Neuronal stem cell (in vitro differentiated cells): ENCODE measurements around the gene SHROOM2.

Experiments used
- DNase-seq: peaks from one replicate; pipeline ENCODE4 v3.0.0-alpha.2; 2013; ENCODE audit warnings: low spot score
- H2AFZ ChIP-seq: one replicate; pipeline ENCODE4 v1.6.1; 2013; ENCODE audit warnings: mild to moderate bottlenecking, low read length, inconsistent platforms
- H2AK5ac ChIP-seq: 2 replicates; pipeline ENCODE4 v1.6.1; 2013; ENCODE audit warnings: low read depth, mild to moderate bottlenecking, inconsistent platforms, low read length, moderate library complexity, mixed read lengths
- H2BK120ac ChIP-seq: 2 replicates; pipeline ENCODE4 v1.6.1; 2013; ENCODE audit warnings: low read depth, mild to moderate bottlenecking, inconsistent platforms, low read length, moderate library complexity, mixed read lengths
- H2BK12ac ChIP-seq: one replicate; pipeline ENCODE4 v1.6.1; 2013; ENCODE audit warnings: low read length, inconsistent platforms
- H2BK15ac ChIP-seq: 2 replicates; pipeline ENCODE4 v1.6.1; 2013; ENCODE audit warnings: mild to moderate bottlenecking, low read length, inconsistent platforms, mixed read lengths
- H2BK5ac ChIP-seq: one replicate; pipeline ENCODE4 v1.6.1; 2013; ENCODE audit warnings: inconsistent platforms, mild to moderate bottlenecking, low read length, moderate library complexity
- H3K14ac ChIP-seq: one replicate; pipeline ENCODE4 v1.6.1; 2013; ENCODE audit warnings: low read length, inconsistent platforms
- H3K18ac ChIP-seq: 2 replicates; pipeline ENCODE4 v1.6.1; 2013; ENCODE audit warnings: low read length, inconsistent platforms
- H3K23ac ChIP-seq: 2 replicates; pipeline ENCODE4 v1.6.1; 2013; ENCODE audit warnings: low read depth, mild to moderate bottlenecking, mixed read lengths, low read length, inconsistent platforms; ENCODE audit not compliant: poor library complexity
- H3K27ac ChIP-seq: replicated peaks from 3 replicates; pipeline ENCODE4 v1.5.1; 2013; ENCODE audit warnings: low read length, inconsistent platforms
- H3K27me3 ChIP-seq, 3 experiments: 2 replicates each; pipeline ENCODE4 v1.6.1; 2013; ENCODE audit warnings: low read length in 3 of 3, mild to moderate bottlenecking in 2 of 3, inconsistent platforms in 1 of 3, low read depth in 1 of 3, mixed read lengths in 1 of 3, moderate library complexity in 1 of 3; ENCODE audit not compliant: control insufficient read depth in 3 of 3, insufficient read depth in 3 of 3
- H3K36me3 ChIP-seq, 2 donors: replicated peaks in 1 of 2; 2 replicates each; pipeline ENCODE4 v1.6.1; 2013; ENCODE audit warnings: low read length in 2 of 2; ENCODE audit not compliant: control insufficient read depth in 2 of 2, insufficient read depth in 2 of 2
- H3K4ac ChIP-seq: 2 replicates; pipeline ENCODE4 v1.6.1; 2013; ENCODE audit warnings: inconsistent platforms, mild to moderate bottlenecking, low read length, moderate library complexity
- H3K4me1 ChIP-seq, 2 donors: 1 replicate in 1 of 2; 2 replicates in 1 of 2; pipeline ENCODE4 v1.6.1; 2013; ENCODE audit warnings: low read length in 2 of 2, low read depth in 1 of 2; ENCODE audit not compliant: control insufficient read depth in 2 of 2, insufficient read depth in 1 of 2
- H3K4me2 ChIP-seq: one replicate; pipeline ENCODE4 v1.6.1; 2013; ENCODE audit warnings: mild to moderate bottlenecking, low read length, inconsistent platforms; ENCODE audit not compliant: insufficient read depth, poor library complexity, severe bottlenecking
- H3K4me3 ChIP-seq, 2 donors: 2 replicates each; pipeline ENCODE4 v1.5.1; 2013; ENCODE audit warnings: low read length in 2 of 2, mild to moderate bottlenecking in 2 of 2, inconsistent platforms in 1 of 2, moderate library complexity in 1 of 2
- H3K79me1 ChIP-seq: one replicate; pipeline ENCODE4 v1.6.1; 2013; ENCODE audit warnings: low read depth, mild to moderate bottlenecking, inconsistent platforms, low read length, moderate library complexity
- H3K9ac ChIP-seq: one replicate; pipeline ENCODE4 v1.6.1; 2013; ENCODE audit warnings: mild to moderate bottlenecking, low read depth, low read length, inconsistent platforms; ENCODE audit not compliant: poor library complexity
- H3K9me3 ChIP-seq, 2 donors: replicated peaks in 1 of 2; 2 replicates each; pipeline versions ENCODE3 to v1.6.1; 2013; ENCODE audit warnings: low read length in 2 of 2, mild to moderate bottlenecking in 2 of 2, inconsistent platforms in 1 of 2, low read depth in 1 of 2, mixed read lengths in 1 of 2, moderate library complexity in 1 of 2; ENCODE audit not compliant: control insufficient read depth in 2 of 2, insufficient read depth in 1 of 2
- H4K8ac ChIP-seq: one replicate; pipeline ENCODE4 v1.6.1; 2013; ENCODE audit warnings: low read depth, mild to moderate bottlenecking, inconsistent platforms, low read length, moderate library complexity
- H4K91ac ChIP-seq: one replicate; pipeline ENCODE4 v1.6.1; 2013; ENCODE audit warnings: low read length, low read depth, mild to moderate bottlenecking, inconsistent platforms; ENCODE audit not compliant: poor library complexity
- WGBS, 2 donors: extraction: QIAGEN DNeasy Blood & Tissue Kit; methylation state at CpG; one replicate each; pipeline ENCODE4 v1.1.7; 2013; ENCODE audit warnings: missing lambda C conversion rate in 2 of 2, mixed read lengths in 1 of 2; ENCODE audit not compliant: insufficient read length in 2 of 2, insufficient replicate concordance in 1 of 2; ENCODE audit errors: extremely low coverage in 2 of 2; 5-methylcytosine and 5-hydroxymethylcytosine counted together

Gene SHROOM2

DNA sequence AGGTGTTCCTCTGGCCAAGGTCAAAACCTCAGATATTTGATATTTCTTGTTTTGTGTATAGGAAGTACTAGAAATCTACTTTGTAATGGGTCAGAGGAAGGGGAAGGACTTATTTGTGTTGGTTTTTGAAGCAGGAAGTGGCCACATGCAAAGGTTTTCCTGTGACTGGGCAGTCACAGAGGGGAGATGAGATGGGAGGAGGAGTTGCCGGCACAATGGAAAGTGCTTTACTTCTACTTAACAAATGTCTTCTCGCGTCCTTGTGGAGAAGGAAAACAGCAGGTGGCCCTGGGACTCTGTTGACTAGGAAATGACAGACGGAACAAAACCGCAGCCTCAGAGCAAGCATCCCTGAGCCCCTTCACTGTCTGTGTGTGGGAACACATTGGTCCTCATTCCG, 46.6 kb downstream of the SHROOM2 start:
- no peak overlapping the region for H3K9ac ChIP-seq
- no peak overlapping the region for H4K91ac ChIP-seq
- no peak overlapping the region for H2AK5ac ChIP-seq
- H4K8ac ChIP-seq, result no peak overlapping the region
- no peak overlapping the region for H3K4me3 ChIP-seq
- no peak overlapping the region for H2BK120ac ChIP-seq
- H3K23ac ChIP-seq, result no peak overlapping the region
- no peak overlapping the region for H3K18ac ChIP-seq
- H2BK5ac ChIP-seq, result no peak overlapping the region
- H3K4ac ChIP-seq, result no peak overlapping the region
- peaks cover 3% of the 10 kb centered on the region for H3K79me1 ChIP-seq
- no peaks in the 10 kb centered on the region for H3K9me3 ChIP-seq
- no peak overlapping the region for H3K4me2 ChIP-seq
- no peak overlapping the region for H3K14ac ChIP-seq
- H2AFZ ChIP-seq, result no peak overlapping the region
- H3K27me3 ChIP-seq, result no peaks in the 10 kb centered on the region
- no peak overlapping the region for H2BK12ac ChIP-seq
- no CpG with 5 or more reads among the region's 6 CpGs for WGBS, 2 donors
- H3K27ac ChIP-seq, result no peak overlapping the region
- no peak for DNase-seq
- H3K4me1 ChIP-seq, result peaks cover 8 to 9% of the 10 kb centered on the region in 2 donors
- no peak overlapping the region for H2BK15ac ChIP-seq
- H3K36me3 ChIP-seq, result no peaks in the 10 kb centered on the region

DNA sequence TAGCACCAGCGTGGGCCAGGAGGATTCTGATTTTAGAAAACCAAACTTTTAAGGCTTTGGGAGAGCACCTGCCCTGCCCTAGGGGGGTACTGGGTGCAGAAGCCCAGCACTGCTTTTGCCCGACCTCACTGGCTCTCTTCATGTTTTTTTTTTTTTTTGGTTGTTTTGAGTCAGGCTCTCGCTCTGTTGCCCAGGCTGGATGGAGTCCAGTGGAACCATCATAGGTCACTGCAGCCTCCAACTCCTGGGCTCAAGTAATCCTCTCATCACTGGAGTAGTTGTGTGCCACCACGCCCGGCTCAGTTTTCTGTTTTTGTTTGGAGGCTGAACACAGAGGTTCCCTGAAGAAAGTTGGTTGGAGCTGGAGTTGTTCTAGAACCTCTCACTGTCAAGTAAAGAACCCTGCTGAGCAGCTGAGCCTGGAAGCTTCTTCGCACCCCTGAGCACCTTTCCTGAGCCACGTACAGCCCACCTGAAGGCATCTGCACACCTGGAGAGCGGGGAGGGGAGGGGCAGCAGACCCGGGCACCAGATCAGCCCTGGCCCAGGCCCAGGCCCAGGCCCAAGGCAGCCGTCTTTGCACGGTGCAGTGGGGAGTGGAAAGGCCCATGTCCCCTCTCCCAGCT, 49.5 kb downstream of the SHROOM2 start:
- H3K18ac ChIP-seq, result no peak overlapping the region
- no peak overlapping the region for H3K23ac ChIP-seq
- WGBS, 2 donors, result no CpG with 5 or more reads among the region's 11 CpGs
- H4K91ac ChIP-seq, result no peak overlapping the region
- H3K79me1 ChIP-seq, result no peaks in the 10 kb centered on the region
- H3K4me2 ChIP-seq, result no peak overlapping the region
- no peak overlapping the region for H3K4ac ChIP-seq
- H3K4me1 ChIP-seq, result peaks cover 8 to 9% of the 10 kb centered on the region in 2 donors
- H2BK120ac ChIP-seq, result no peak overlapping the region
- no peak overlapping the region for H3K4me3 ChIP-seq
- H2BK5ac ChIP-seq, result no peak overlapping the region
- H2AK5ac ChIP-seq, result no peak overlapping the region
- no peaks in the 10 kb centered on the region for H3K9me3 ChIP-seq
- H3K9ac ChIP-seq, result no peak overlapping the region
- H2AFZ ChIP-seq, result no peak overlapping the region
- H3K36me3 ChIP-seq, result no peaks in the 10 kb centered on the region
- H4K8ac ChIP-seq, result no peak overlapping the region
- H2BK15ac ChIP-seq, result no peak overlapping the region
- no peak overlapping the region for H2BK12ac ChIP-seq
- no peak for DNase-seq
- no peak overlapping the region for H3K14ac ChIP-seq
- no peaks in the 10 kb centered on the region for H3K27me3 ChIP-seq
- no peak overlapping the region for H3K27ac ChIP-seq

DNA sequence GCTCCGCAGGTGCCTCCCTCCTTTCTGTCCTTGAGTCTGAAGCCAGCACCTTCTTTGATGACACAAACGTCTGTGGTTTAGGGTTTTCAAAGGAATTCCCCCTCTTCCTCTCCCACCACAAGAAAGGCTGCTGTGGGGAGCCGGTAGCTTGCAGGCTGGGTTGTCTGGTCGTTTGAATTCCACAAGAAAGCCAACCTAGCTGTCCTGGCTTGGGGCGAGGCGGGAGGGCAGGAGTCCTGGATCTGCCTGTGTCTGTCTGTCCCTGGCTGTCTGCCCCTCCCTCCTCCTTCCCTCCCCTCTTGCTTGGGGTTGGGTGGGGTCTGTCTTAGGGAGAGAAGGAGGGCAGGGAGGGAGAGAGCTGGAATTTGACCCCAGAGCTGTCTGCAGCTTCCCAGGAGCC, 56.3 kb downstream of the SHROOM2 start:
- H3K4me2 ChIP-seq, result no peak overlapping the region
- no peak overlapping the region for H2BK5ac ChIP-seq
- peaks cover 2% of the 10 kb centered on the region for H3K79me1 ChIP-seq
- no peak overlapping the region for H2AFZ ChIP-seq
- no peak overlapping the region for H2AK5ac ChIP-seq
- no peak overlapping the region for H3K9ac ChIP-seq
- H3K27me3 ChIP-seq, result no peaks in the 10 kb centered on the region
- peaks cover 8 to 10% of the 10 kb centered on the region in 2 donors for H3K4me1 ChIP-seq
- no peaks in the 10 kb centered on the region for H3K36me3 ChIP-seq
- no peak overlapping the region for H2BK12ac ChIP-seq
- no peak overlapping the region for H2BK120ac ChIP-seq
- WGBS, 2 donors, result no CpG with 5 or more reads among the region's 6 CpGs
- peak overlapping the region; percentile 64 for H3K18ac ChIP-seq
- H3K9me3 ChIP-seq, result no peaks in the 10 kb centered on the region
- H3K4ac ChIP-seq, result no peak overlapping the region
- H3K14ac ChIP-seq, result no peak overlapping the region
- no peak overlapping the region for H4K91ac ChIP-seq
- H2BK15ac ChIP-seq, result no peak overlapping the region
- peak; percentile 35 for DNase-seq
- no peak overlapping the region for H3K23ac ChIP-seq
- H4K8ac ChIP-seq, result no peak overlapping the region
- peak overlapping the region; percentile 35 for H3K27ac ChIP-seq
- no peak overlapping the region for H3K4me3 ChIP-seq

DNA sequence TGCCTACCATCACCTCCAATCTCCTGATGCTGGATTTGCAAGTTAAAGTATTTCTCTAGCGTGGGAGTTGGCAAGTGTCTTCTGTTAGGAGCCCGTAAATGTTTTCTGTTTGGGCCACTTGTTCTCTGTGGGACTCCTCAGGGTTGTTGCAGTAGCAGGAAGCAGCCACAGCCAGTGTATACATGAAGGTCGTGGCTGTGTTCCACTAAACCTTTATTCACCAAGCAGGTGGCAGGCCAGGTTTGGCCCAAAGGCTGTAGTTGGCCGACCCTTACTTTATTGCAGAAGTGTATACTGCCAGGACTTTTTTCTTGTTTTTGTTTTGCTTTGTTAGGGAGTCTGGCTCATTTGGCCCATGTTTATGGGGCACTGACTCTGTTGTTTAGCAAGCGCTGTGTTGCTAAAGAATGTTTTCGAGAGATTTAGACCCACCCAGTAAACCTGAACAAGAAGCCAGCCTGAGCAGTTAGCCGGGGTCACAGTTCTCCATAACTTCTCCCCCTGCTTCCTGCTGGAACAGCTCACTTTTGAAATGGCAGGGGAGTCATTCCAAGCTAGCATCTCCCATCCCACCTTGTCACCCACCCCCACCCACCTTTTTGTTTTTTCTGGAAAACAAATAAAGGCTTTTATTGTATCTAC, 58.8 kb downstream of the SHROOM2 start:
- H2BK15ac ChIP-seq, result no peak overlapping the region
- no peaks in the 10 kb centered on the region for H3K36me3 ChIP-seq
- no peak overlapping the region for H3K23ac ChIP-seq
- peaks cover 2% of the 10 kb centered on the region for H3K79me1 ChIP-seq
- H3K27ac ChIP-seq, result no peak overlapping the region
- H3K18ac ChIP-seq, result no peak overlapping the region
- H2BK120ac ChIP-seq, result no peak overlapping the region
- H3K9ac ChIP-seq, result no peak overlapping the region
- no peak overlapping the region for H2BK5ac ChIP-seq
- H3K14ac ChIP-seq, result no peak overlapping the region
- no peak overlapping the region for H3K4me3 ChIP-seq
- H2AFZ ChIP-seq, result no peak overlapping the region
- H3K27me3 ChIP-seq, result no peaks in the 10 kb centered on the region
- DNase-seq, result no peak
- peaks cover 8 to 10% of the 10 kb centered on the region in 2 donors for H3K4me1 ChIP-seq
- no peaks in the 10 kb centered on the region for H3K9me3 ChIP-seq
- no peak overlapping the region for H4K8ac ChIP-seq
- no CpG with 5 or more reads among the region's 7 CpGs for WGBS, 2 donors
- no peak overlapping the region for H3K4me2 ChIP-seq
- H4K91ac ChIP-seq, result no peak overlapping the region
- no peak overlapping the region for H2BK12ac ChIP-seq
- no peak overlapping the region for H2AK5ac ChIP-seq
- H3K4ac ChIP-seq, result no peak overlapping the region
